ENCODE results near the gene PRR19. TPM values are rescaled to one million over a fixed set of nuclear protein-coding genes. Genes with fewer than 3 reads are reported as not detected.

The PRR19 gene
- total RNA-seq, 2 donors from 2014 or later: 1.4 to 2.7 TPM

- 93 to 97% methylated on average over 6 to 18 of the region's 18 CpGs for WGBS, 2 experiments (ENCODE audit: insufficient coverage in 1 of 2, insufficient read length in 1 of 2)
- H3K9me3 Mint-ChIP-seq: no peaks in the 10 kb centered on the region
- Histone ChIP-seq H3K4me3 (ENCODE audit: low read length) (no peak overlapping the region), H3K27ac (ENCODE audit: low read depth, low read length) (no peak overlapping the region), H3K36me3 (ENCODE audit: control insufficient read depth, insufficient read depth, low read length) (peaks cover 27% of the 10 kb centered on the region), H3K27me3 (ENCODE audit: control insufficient read depth, insufficient read depth, low read length, poor library complexity, severe bottlenecking) (no peaks in the 10 kb centered on the region), H3K9ac (ENCODE audit: extremely low read depth, low read length, poor library complexity, severe bottlenecking) (no peak overlapping the region), H3K9me3 (ENCODE audit: control insufficient read depth, low read length) (no peaks in the 10 kb centered on the region), H3K4me1 (ENCODE audit: control insufficient read depth, insufficient read depth, low read length) (no peaks in the 10 kb centered on the region)
- no peak for TF ChIP-seq CTCF (conservative IDR thresholded peaks at IDR 0.05)
- no peaks in the 10 kb centered on the region for H3K27me3 Mint-ChIP-seq (ENCODE audit: insufficient read depth)
- no peak overlapping the region for H3K4me3 Mint-ChIP-seq
- no peaks in the 10 kb centered on the region for H3K4me1 Mint-ChIP-seq
- H3K27ac Mint-ChIP-seq: no peak overlapping the region
- H3K36me3 Mint-ChIP-seq (ENCODE audit: low read depth): peaks cover 45% of the 10 kb centered on the region
- DNase-seq: no peak
Measured at GRCh38 chr19:42344336-42344893, 42.5 kb downstream of the PRR19 start.

- no peak overlapping the region for H3K4me3 ChIP-seq (ENCODE audit: low read length)
- Mint-ChIP-seq H3K9me3 (no peaks in the 10 kb centered on the region), H3K27ac (no peak overlapping the region), H3K4me3 (no peak overlapping the region), H3K27me3 (ENCODE audit: insufficient read depth) (no peaks in the 10 kb centered on the region), H3K36me3 (ENCODE audit: low read depth) (peaks cover 47% of the 10 kb centered on the region), H3K4me1 (no peaks in the 10 kb centered on the region)
- no peaks in the 10 kb centered on the region for H3K4me1 ChIP-seq (ENCODE audit: control insufficient read depth, insufficient read depth, low read length)
- no peak overlapping the region for H3K27ac ChIP-seq (ENCODE audit: low read depth, low read length)
- no peak overlapping the region for H3K9ac ChIP-seq (ENCODE audit: extremely low read depth, low read length, poor library complexity, severe bottlenecking)
- WGBS, 2 experiments (ENCODE audit: insufficient coverage in 1 of 2, insufficient read length in 1 of 2): 89 to 90% methylated on average over 3 to 6 of the region's 6 CpGs
- no peak for DNase-seq
- no peak for TF ChIP-seq CTCF (conservative IDR thresholded peaks at IDR 0.05)
- H3K9me3 ChIP-seq (ENCODE audit: control insufficient read depth, low read length): no peaks in the 10 kb centered on the region
- peaks cover 27% of the 10 kb centered on the region for H3K36me3 ChIP-seq (ENCODE audit: control insufficient read depth, insufficient read depth, low read length)
- no peaks in the 10 kb centered on the region for H3K27me3 ChIP-seq (ENCODE audit: control insufficient read depth, insufficient read depth, low read length, poor library complexity, severe bottlenecking)
Measured at GRCh38 chr19:42345191-42345812, 43.4 kb downstream of the PRR19 start.

- 86 to 94% methylated on average over 10 to 14 of the region's 14 CpGs for WGBS, 2 experiments (ENCODE audit: insufficient coverage in 1 of 2, insufficient read length in 1 of 2)
- Histone ChIP-seq H3K36me3 (ENCODE audit: control insufficient read depth, insufficient read depth, low read length) (peaks cover 20% of the 10 kb centered on the region), H3K4me1 (ENCODE audit: control insufficient read depth, insufficient read depth, low read length) (no peaks in the 10 kb centered on the region), H3K9me3 (ENCODE audit: control insufficient read depth, low read length) (no peaks in the 10 kb centered on the region), H3K27ac (ENCODE audit: low read depth, low read length) (no peak overlapping the region), H3K9ac (ENCODE audit: extremely low read depth, low read length, poor library complexity, severe bottlenecking) (no peak overlapping the region), H3K27me3 (ENCODE audit: control insufficient read depth, insufficient read depth, low read length, poor library complexity, severe bottlenecking) (no peaks in the 10 kb centered on the region), H3K4me3 (ENCODE audit: low read length) (no peak overlapping the region)
- Mint-ChIP-seq H3K27ac (peak overlapping the region; percentile 31), H3K36me3 (ENCODE audit: low read depth) (peaks cover 39% of the 10 kb centered on the region), H3K4me1 (no peaks in the 10 kb centered on the region), H3K27me3 (ENCODE audit: insufficient read depth) (no peaks in the 10 kb centered on the region), H3K9me3 (no peaks in the 10 kb centered on the region), H3K4me3 (no peak overlapping the region)
- no peak for DNase-seq
- TF ChIP-seq CTCF (conservative IDR thresholded peaks at IDR 0.05): no peak
Measured at GRCh38 chr19:42348211-42348610, 46.3 kb downstream of the PRR19 start.

Measured in endodermal cell (in vitro differentiated cells).